ENCODE data around the gene SLC28A1. TPM values are rescaled to one million over a fixed set of nuclear protein-coding genes. Genes with fewer than 3 reads are reported as not detected.

The SLC28A1 gene
- polyA plus RNA-seq, 1 donor (not counting 4 experiments of a cell fraction or from before 2014, with no cell fraction given): not detected

DNA sequence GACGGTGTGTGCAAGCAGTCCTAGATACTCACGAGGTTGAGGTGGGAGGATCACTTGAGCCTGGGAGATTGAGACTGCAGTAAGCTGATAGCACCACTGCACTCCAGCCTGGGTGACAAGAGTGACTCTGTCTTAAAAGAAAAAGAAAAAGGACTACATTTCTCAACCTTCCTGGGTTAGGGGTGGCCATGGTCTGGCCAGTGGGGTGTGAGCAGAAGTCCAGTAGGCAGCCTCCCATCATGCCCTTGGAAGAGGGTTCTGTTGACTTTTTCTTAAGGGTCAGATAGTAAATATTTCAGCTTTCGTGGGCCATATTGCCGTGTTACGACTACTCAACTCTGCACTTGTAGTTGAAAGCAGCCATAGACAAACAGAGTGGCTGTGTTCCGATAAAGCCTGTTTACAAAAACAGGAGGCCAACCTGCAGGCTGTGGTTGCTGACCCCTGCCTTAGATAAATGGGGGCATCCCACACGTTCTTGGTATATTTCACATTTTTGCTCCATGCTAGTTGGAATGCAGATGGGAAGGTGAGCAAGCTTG, 66.2 kb downstream of the SLC28A1 start:
- H3K9me3 ChIP-seq (ENCODE audit: control insufficient read depth, low read depth, low read length): no peaks in the 10 kb centered on the region
- TF ChIP-seq EZH2 (IDR thresholded peaks at IDR 0.05; ENCODE audit: low read length): no peak
- TF ChIP-seq, protein P1, sequence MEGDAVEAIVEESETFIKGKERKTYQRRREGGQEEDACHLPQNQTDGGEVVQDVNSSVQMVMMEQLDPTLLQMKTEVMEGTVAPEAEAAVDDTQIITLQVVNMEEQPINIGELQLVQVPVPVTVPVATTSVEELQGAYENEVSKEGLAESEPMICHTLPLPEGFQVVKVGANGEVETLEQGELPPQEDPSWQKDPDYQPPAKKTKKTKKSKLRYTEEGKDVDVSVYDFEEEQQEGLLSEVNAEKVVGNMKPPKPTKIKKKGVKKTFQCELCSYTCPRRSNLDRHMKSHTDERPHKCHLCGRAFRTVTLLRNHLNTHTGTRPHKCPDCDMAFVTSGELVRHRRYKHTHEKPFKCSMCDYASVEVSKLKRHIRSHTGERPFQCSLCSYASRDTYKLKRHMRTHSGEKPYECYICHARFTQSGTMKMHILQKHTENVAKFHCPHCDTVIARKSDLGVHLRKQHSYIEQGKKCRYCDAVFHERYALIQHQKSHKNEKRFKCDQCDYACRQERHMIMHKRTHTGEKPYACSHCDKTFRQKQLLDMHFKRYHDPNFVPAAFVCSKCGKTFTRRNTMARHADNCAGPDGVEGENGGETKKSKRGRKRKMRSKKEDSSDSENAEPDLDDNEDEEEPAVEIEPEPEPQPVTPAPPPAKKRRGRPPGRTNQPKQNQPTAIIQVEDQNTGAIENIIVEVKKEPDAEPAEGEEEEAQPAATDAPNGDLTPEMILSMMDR (optimal IDR thresholded peaks at IDR 0.05 in 1 of 3, IDR thresholded peaks at IDR 0.05 in 1 of 3, conservative IDR thresholded peaks at IDR 0.05 in 1 of 3; ENCODE audit: extremely low read depth in 1 of 3, insufficient read depth in 2 of 3, low read length in 3 of 3): no peak
- H2AFZ ChIP-seq (ENCODE audit: control insufficient read depth, low read length): no peak overlapping the region
- no peaks in the 10 kb centered on the region for H3K27me3 ChIP-seq (ENCODE audit: control insufficient read depth, extremely low read depth, insufficient read depth, low read length)
- FAIRE-seq: no peak
- H3K4me2 ChIP-seq (ENCODE audit: control insufficient read depth, extremely low read depth, insufficient read depth, low read depth, low read length): no peak overlapping the region
- H3K27ac ChIP-seq (ENCODE audit: control insufficient read depth, insufficient read depth, low read length): no peak overlapping the region
- dilution Hi-C loops (cut with MboI; ENCODE audit: extremely low pct_ligation_motif_present, low sequenced_read_pairs): no loop called here
- no peaks in the 10 kb centered on the region for H3K36me3 ChIP-seq (ENCODE audit: control insufficient read depth in 2 of 2, extremely low read depth in 1 of 2, insufficient read depth in 2 of 2, low read length in 2 of 2)
- no peak overlapping the region for H3K4me3 ChIP-seq (ENCODE audit: control insufficient read depth in 2 of 3, extremely low read depth in 1 of 3, insufficient read depth in 2 of 3, low read depth in 1 of 3, low read length in 3 of 3)
- H4K20me1 ChIP-seq (ENCODE audit: control insufficient read depth, extremely low read depth, insufficient read depth, low read length): no peaks in the 10 kb centered on the region
- H3K4me1 ChIP-seq (ENCODE audit: control insufficient read depth, extremely low read depth, insufficient read depth, low read length): peaks cover 11% of the 10 kb centered on the region
- DNase-seq (ENCODE audit: low read depth, low spot score): no peak
- no peak overlapping the region for H3K9ac ChIP-seq (ENCODE audit: control insufficient read depth, extremely low read depth, insufficient read depth, low read length)
- H3K79me2 ChIP-seq (ENCODE audit: control insufficient read depth, insufficient read depth, low read length): no peaks in the 10 kb centered on the region
- H3K9me1 ChIP-seq (ENCODE audit: control insufficient read depth, extremely low read depth, insufficient read depth, low read length): no peaks in the 10 kb centered on the region

DNA sequence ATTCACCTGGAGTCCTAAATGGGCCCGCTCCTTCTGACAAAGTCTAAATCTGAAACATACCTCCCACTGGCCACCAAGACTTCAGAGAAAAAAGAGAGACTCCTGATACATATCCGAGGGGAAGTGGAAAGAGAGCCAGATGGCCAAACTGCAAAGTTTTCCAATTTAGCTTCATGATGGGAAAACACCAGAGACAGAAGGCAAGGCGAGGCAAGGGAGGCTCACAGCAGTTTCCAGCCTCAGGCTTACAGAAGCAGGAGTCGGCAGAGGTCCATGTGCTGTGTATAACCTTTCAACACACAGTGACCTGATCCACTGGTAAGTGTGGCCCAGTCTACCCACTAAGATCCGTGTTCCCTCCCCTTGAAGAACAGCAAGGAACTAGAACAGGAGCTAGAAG, 67.3 kb downstream of the SLC28A1 start:
- Histone ChIP-seq H3K4me2 (ENCODE audit: control insufficient read depth, extremely low read depth, insufficient read depth, low read depth, low read length) (no peak overlapping the region), H3K79me2 (ENCODE audit: control insufficient read depth, insufficient read depth, low read length) (no peaks in the 10 kb centered on the region), H3K36me3 (ENCODE audit: control insufficient read depth in 2 of 2, extremely low read depth in 1 of 2, insufficient read depth in 2 of 2, low read length in 2 of 2) (no peaks in the 10 kb centered on the region), H3K4me3 (ENCODE audit: control insufficient read depth in 2 of 3, extremely low read depth in 1 of 3, insufficient read depth in 2 of 3, low read depth in 1 of 3, low read length in 3 of 3) (no peak overlapping the region), H3K9me1 (ENCODE audit: control insufficient read depth, extremely low read depth, insufficient read depth, low read length) (no peaks in the 10 kb centered on the region), H3K27ac (ENCODE audit: control insufficient read depth, insufficient read depth, low read length) (no peak overlapping the region), H3K4me1 (ENCODE audit: control insufficient read depth, extremely low read depth, insufficient read depth, low read length) (peaks cover 11% of the 10 kb centered on the region), H3K9me3 (ENCODE audit: control insufficient read depth, low read depth, low read length) (no peaks in the 10 kb centered on the region), H2AFZ (ENCODE audit: control insufficient read depth, low read length) (no peak overlapping the region), H4K20me1 (ENCODE audit: control insufficient read depth, extremely low read depth, insufficient read depth, low read length) (no peaks in the 10 kb centered on the region), H3K9ac (ENCODE audit: control insufficient read depth, extremely low read depth, insufficient read depth, low read length) (no peak overlapping the region), H3K27me3 (ENCODE audit: control insufficient read depth, extremely low read depth, insufficient read depth, low read length) (no peaks in the 10 kb centered on the region)
- no peak for TF ChIP-seq EZH2 (IDR thresholded peaks at IDR 0.05; ENCODE audit: low read length)
- TF ChIP-seq, protein P1 (optimal IDR thresholded peaks at IDR 0.05 in 1 of 3, IDR thresholded peaks at IDR 0.05 in 1 of 3, conservative IDR thresholded peaks at IDR 0.05 in 1 of 3; ENCODE audit: extremely low read depth in 1 of 3, insufficient read depth in 2 of 3, low read length in 3 of 3): no peak
- dilution Hi-C loops (cut with MboI; ENCODE audit: extremely low pct_ligation_motif_present, low sequenced_read_pairs): no loop called here
- no peak for DNase-seq (ENCODE audit: low read depth, low spot score)
- no peak for FAIRE-seq

Measured in keratinocyte (primary cell).